ENCODE data around the gene PHF2. TPM values are rescaled to one million over a fixed set of nuclear protein-coding genes. Genes with fewer than 3 reads are reported as not detected.

The PHF2 gene
- polyA plus RNA-seq, 1 of the 3 experiments (the other 2 are of a cell fraction) = 11.2 TPM

GRCh38 chr9:93575796-93576257 lies 557 bp upstream of the PHF2 start:
- Histone ChIP-seq H3K9me3 (peaks cover 7% of the 10 kb centered on the region), H3K9ac (peak overlapping the region; percentile 91), H3K36me3 (replicated peaks in 1 of 2; ENCODE audit: control insufficient read depth in 1 of 2, insufficient read depth in 2 of 2, low read length in 1 of 2) (peaks cover 0 to 6% of the 10 kb centered on the region in 2 experiments), H3F3A (replicated peaks; ENCODE audit: insufficient read depth) (no peaks in the 10 kb centered on the region), H3K9me2 (no peaks in the 10 kb centered on the region), H3K27me3 (ENCODE audit: insufficient read depth) (no peaks in the 10 kb centered on the region), H3K27ac (ENCODE audit: low read depth in 2 of 2, low read length in 1 of 2) (peak overlapping the region; percentile 53 to 79; a peak in 2 of 4 replicates), H2AFZ (ENCODE audit: low read depth) (peak overlapping the region; percentile 74; the same call in 1 of the 2 replicates), H3K4me1 (ENCODE audit: control insufficient read depth in 1 of 2, insufficient read depth in 2 of 2, low read depth in 1 of 2, low read length in 1 of 2) (peaks cover 0 to 18% of the 10 kb centered on the region in 2 experiments; a peak in 3 of 4 replicates), H4K20me1 (ENCODE audit: insufficient read depth) (peaks cover 4% of the 10 kb centered on the region; the same call in 1 of the 2 replicates), H3K79me2 (ENCODE audit: insufficient read depth) (peaks cover 51% of the 10 kb centered on the region), H3K4me3 (ENCODE audit: low read depth in 2 of 2, low read length in 1 of 2) (peak overlapping the region; percentile 71 to 87), H3K4me2 (peak overlapping the region; percentile 96)
- TF ChIP-seq POLR2AphosphoS5 (IDR thresholded peaks at IDR 0.05; ENCODE audit: low read depth, low read length) = peak; percentile 22; the same call in 1 of the 2 replicates
- TF ChIP-seq ZBTB33 (IDR thresholded peaks at IDR 0.05; ENCODE audit: borderline replicate concordance, low read depth) = no peak
- TF ChIP-seq SMC3 (IDR thresholded peaks at IDR 0.05; ENCODE audit: low read depth, low read length) = no peak
- 2% methylated on average over 24 of the region's 26 CpGs for WGBS (ENCODE audit: low lambda C conversion rate)
- POLR2A ChIA-PET = interaction anchor here (1.3 kb wide), 1 partner anchor 10 kb away, joined by 9 read pairs; no protein-coding TSS in a partner anchor
- CTCF ChIA-PET = interaction anchor here (1.0 kb wide), 1 partner anchor 9 kb away, joined by 5 read pairs; no protein-coding TSS in a partner anchor
- peak; percentile 75 for DNase-seq

- H3K36me3 ChIP-seq (replicated peaks in 1 of 2; ENCODE audit: control insufficient read depth in 1 of 2, insufficient read depth in 2 of 2, low read length in 1 of 2) = no peaks in the 10 kb centered on the region
- no peaks in the 10 kb centered on the region for H3F3A ChIP-seq (replicated peaks; ENCODE audit: insufficient read depth)
- peak overlapping the region; percentile 69; the same call in 1 of the 2 replicates for H2AFZ ChIP-seq (ENCODE audit: low read depth)
- CTCF ChIA-PET = no interaction called here
- no peaks in the 10 kb centered on the region for H3K9me2 ChIP-seq
- TF ChIP-seq FOXJ3 (CRISPR knock-in tag; IDR thresholded peaks at IDR 0.05) (no peak), TAF1 (IDR thresholded peaks at IDR 0.05; ENCODE audit: borderline replicate concordance, low read depth, low read length) (no peak), RXRA (IDR thresholded peaks at IDR 0.05; ENCODE audit: borderline replicate concordance, low read depth) (no peak), GATA2 (CRISPR knock-in tag; IDR thresholded peaks at IDR 0.05) (no peak), EP300 (IDR thresholded peaks at IDR 0.05; ENCODE audit: borderline replicate concordance in 1 of 2, low read depth in 1 of 2, low read length in 1 of 2) (no peak), ELF1 (IDR thresholded peaks at IDR 0.05) (no peak), POLR2AphosphoS5 (IDR thresholded peaks at IDR 0.05; ENCODE audit: low read depth, low read length) (no peak), SMC3 (IDR thresholded peaks at IDR 0.05; ENCODE audit: low read depth, low read length) (no peak), TCF12 (IDR thresholded peaks at IDR 0.05) (no peak), NFIC (IDR thresholded peaks at IDR 0.05; ENCODE audit: borderline replicate concordance) (no peak), PBX3 (IDR thresholded peaks at IDR 0.05) (no peak), MXI1 (IDR thresholded peaks at IDR 0.05; ENCODE audit: low read depth, low read length) (no peak), USF2 (IDR thresholded peaks at IDR 0.05; ENCODE audit: borderline replicate concordance, low read depth, low read length) (no peak)
- peak overlapping the region; percentile 78 for H3K9ac ChIP-seq
- peaks cover 14% of the 10 kb centered on the region; the same call in 1 of the 2 replicates for H4K20me1 ChIP-seq (ENCODE audit: insufficient read depth)
- H3K4me2 ChIP-seq = peak overlapping the region; percentile 86
- peaks cover 66% of the 10 kb centered on the region for H3K79me2 ChIP-seq (ENCODE audit: insufficient read depth)
- peak overlapping the region; percentile 71 to 73 for H3K4me3 ChIP-seq (ENCODE audit: low read depth in 2 of 2, low read length in 1 of 2)
- no peaks in the 10 kb centered on the region for H3K9me3 ChIP-seq
- WGBS (ENCODE audit: low lambda C conversion rate) = 19% methylated on average over 9 of the region's 74 CpGs
- H3K4me1 ChIP-seq (ENCODE audit: control insufficient read depth in 1 of 2, insufficient read depth in 2 of 2, low read depth in 1 of 2, low read length in 1 of 2) = peaks cover 0 to 18% of the 10 kb centered on the region in 2 experiments; a peak in 3 of 4 replicates
- POLR2A ChIA-PET = interaction anchor here (1.3 kb wide), 1 partner anchor 10 kb away, joined by 3 read pairs; no protein-coding TSS in a partner anchor
- H3K27me3 ChIP-seq (ENCODE audit: insufficient read depth) = no peaks in the 10 kb centered on the region
- DNase-seq = peak; percentile 84
- no peak overlapping the region; a peak in 1 of 4 replicates for H3K27ac ChIP-seq (ENCODE audit: low read depth in 2 of 2, low read length in 1 of 2)
Observed at GRCh38 chr9:93577078-93577974, 942 bp downstream of the PHF2 start.

All from SK-N-SH (cell line).